Endothelial cell of umbilical vein (primary cell): ENCODE measurements around the gene TRRAP. TPM values are rescaled to one million over a fixed set of nuclear protein-coding genes. Genes with fewer than 3 reads are reported as not detected.

Source experiments
- BruUV-seq: library from RNA; stranded (reverse); fragments of 400-500 nt; replicated peaks from 2 replicates; lab custom pipeline; 2021; lab: Mats Ljungman, UMichigan
- CTCF ChIA-PET: fragments of 300-600, 350-600 bp; sonication (Branson Sonifier 250); formaldehyde crosslinking; loops from one replicate; lab custom pipeline; 2021; ENCODE audit warnings: antibody characterized with exemption, inconsistent platforms; lab: Charles Lee
- POLR2A ChIA-PET: fragments of 300-600, 350-600 bp; sonication (Branson Sonifier 250); formaldehyde crosslinking; loops from one replicate; lab custom pipeline; 2021; ENCODE audit warnings: antibody characterized with exemption, inconsistent platforms; lab: Charles Lee
- DNase-seq: peaks from one replicate; pipeline ENCODE4 v3.0.0-alpha.2; 2011; ENCODE audit warnings: low read depth, low spot score
- FAIRE-seq: peaks from 2 replicates; lab custom pipeline; 2011; peaks lifted over from hg19 to GRCh38; lab: Jason Lieb, UNC
- H2AFZ ChIP-seq: 2 replicates; pipeline ENCODE4 v1.6.0; 2012; ENCODE audit warnings: low read depth, low read length, control low read depth, inconsistent platforms
- H3K27ac ChIP-seq: 2 replicates; pipeline ENCODE4 v1.5.1; 2011; ENCODE audit warnings: low read depth, mild to moderate bottlenecking, control low read depth, low read length, moderate library complexity; ENCODE audit not compliant: insufficient read depth
- H3K27me3 ChIP-seq, 2 experiments: 2 replicates each; pipeline versions ENCODE4 v1.6.0 to v1.6.1; 2011; ENCODE audit warnings: low read length in 2 of 2, mixed read lengths in 1 of 2; ENCODE audit not compliant: control insufficient read depth in 2 of 2, insufficient read depth in 2 of 2
- H3K36me3 ChIP-seq, 2 experiments: 2 replicates in 1 of 2; 3 replicates in 1 of 2; pipeline ENCODE4 v1.5.1; 2011; ENCODE audit warnings: low read length in 2 of 2, mild to moderate bottlenecking in 1 of 2, moderate library complexity in 1 of 2; ENCODE audit not compliant: control insufficient read depth in 2 of 2, insufficient read depth in 2 of 2; ENCODE audit errors: extremely low read depth in 1 of 2
- H3K4me1 ChIP-seq: 3 replicates; pipeline ENCODE4 v1.5.1; 2011; ENCODE audit warnings: mild to moderate bottlenecking, low read length; ENCODE audit not compliant: control insufficient read depth, insufficient read depth; ENCODE audit errors: extremely low read depth
- H3K4me2 ChIP-seq: 2 replicates; pipeline ENCODE4 v1.6.1; 2011; ENCODE audit warnings: low read length, control low read depth, mixed read lengths; ENCODE audit not compliant: insufficient read depth
- H3K4me3 ChIP-seq, 3 experiments: fragments of 200-600 bp in 1 of 3; sonication (generic), shearing (Covaris generic) in 1 of 3; replicated peaks in 1 of 3; 2 replicates each; pipeline ENCODE4 v1.5.1; 2011 to 2016; ENCODE audit warnings: control low read depth in 3 of 3, low read length in 3 of 3, mild to moderate bottlenecking in 2 of 3, inconsistent platforms in 1 of 3, low read depth in 1 of 3, moderate library complexity in 1 of 3; ENCODE audit not compliant: insufficient read depth in 1 of 3
- H3K79me2 ChIP-seq: 2 replicates; pipeline ENCODE4 v1.6.0; 2012; ENCODE audit warnings: low read length, inconsistent platforms; ENCODE audit not compliant: control insufficient read depth, insufficient read depth
- H3K9ac ChIP-seq: replicated peaks from 2 replicates; pipeline ENCODE3; 2011; ENCODE audit warnings: low read length, control low read depth; ENCODE audit not compliant: insufficient read depth; ENCODE audit errors: extremely low read depth
- H3K9me1 ChIP-seq: replicated peaks from 3 replicates; pipeline ENCODE4 v1.6.0; 2011; ENCODE audit warnings: mild to moderate bottlenecking, low read length; ENCODE audit not compliant: control insufficient read depth, insufficient read depth; ENCODE audit errors: extremely low read depth
- H3K9me3 ChIP-seq: replicated peaks from 2 replicates; pipeline ENCODE4 v1.5.1; 2012; ENCODE audit warnings: low read length, inconsistent platforms; ENCODE audit not compliant: control insufficient read depth, insufficient read depth
- H4K20me1 ChIP-seq: replicated peaks from 2 replicates; pipeline ENCODE3; 2011; ENCODE audit warnings: mild to moderate bottlenecking, low read length; ENCODE audit not compliant: control insufficient read depth, insufficient read depth; ENCODE audit errors: extremely low read depth
- CTCF ChIP-seq, 2 donors: IDR thresholded peaks; 1 replicate in 1 of 2; 2 replicates in 1 of 2; pipeline ENCODE4 v1.5.1; 2011; ENCODE audit warnings: low read length in 2 of 2, mild to moderate bottlenecking in 2 of 2, moderate library complexity in 2 of 2, control low read depth in 1 of 2, inconsistent platforms in 1 of 2, low read depth in 1 of 2; ENCODE audit not compliant: insufficient read depth in 1 of 2; ENCODE audit errors: extremely low read depth in 1 of 2
- EZH2 ChIP-seq: IDR thresholded peaks from 2 replicates; pipeline ENCODE4 v1.6.1; 2012; ENCODE audit warnings: borderline replicate concordance, low read depth, mild to moderate bottlenecking, moderate library complexity, low read length, inconsistent platforms; ENCODE audit not compliant: severe bottlenecking
- GATA2 ChIP-seq: IDR thresholded peaks from 2 replicates; pipeline ENCODE4 v1.7.0; 2011; ENCODE audit warnings: low read depth, mild to moderate bottlenecking, moderate library complexity, mixed read lengths, low read length; ENCODE audit not compliant: insufficient read length, insufficient read depth
- JUN ChIP-seq: IDR thresholded peaks from 2 replicates; pipeline ENCODE4 v1.6.1; 2011; ENCODE audit warnings: borderline replicate concordance, low read depth; ENCODE audit not compliant: insufficient read length, insufficient read depth
- MAX ChIP-seq: IDR thresholded peaks from 2 replicates; pipeline ENCODE4 v1.6.1; 2011; ENCODE audit not compliant: insufficient read depth, insufficient read length
- MYC ChIP-seq: IDR thresholded peaks from one replicate; pipeline ENCODE4 v1.6.1; 2011; ENCODE audit warnings: mild to moderate bottlenecking, low read depth, low read length
- POLR2A ChIP-seq: IDR thresholded peaks from 2 replicates; pipeline ENCODE4 v1.6.1; 2012; ENCODE audit warnings: low read depth, mild to moderate bottlenecking, control low read depth, low read length
- POLR2AphosphoS5 ChIP-seq: IDR thresholded peaks from 2 replicates; pipeline ENCODE4 v1.6.1; 2012; ENCODE audit warnings: low read depth, mild to moderate bottlenecking, control low read depth, low read length, moderate library complexity; ENCODE audit not compliant: insufficient read depth
- dilution Hi-C: fragments of 300-500 bp; cut with MboI; formaldehyde crosslinking; loops from one replicate; pipeline ENCODE4 v1.15.0; 2019; ENCODE audit warnings: low sequenced_read_pairs; ENCODE audit not compliant: extremely low pct_ligation_motif_present
- intact Hi-C: fragments of 100-400 bp; cut with micrococcal nuclease; formaldehyde crosslinking; loops from one replicate; pipeline ENCODE4 v1.10.0; 2022
- polyA plus RNA-seq, 4 experiments: library from polyadenylated mRNA; depleted of rRNA in 3 of 4; stranded (reverse) in 3 of 4; unstranded in 1 of 4; fragments of >200 nt; gene quantifications; 2 replicates each; pipeline versions ENCODE4 v1.2.1 to v1.2.3, GENCODE V29; 2011 to 2012; ENCODE audit warnings: missing spikeins in 1 of 4
- total RNA-seq: library from RNA; stranded (reverse); gene quantifications from 2 replicates; pipeline ENCODE4 v1.2.3, GENCODE V29; 2021

TRRAP gene
- total and polyA plus RNA-seq, 2 donors (not counting 3 experiments of a cell fraction or from before 2014, with no cell fraction given), result 21.8 to 45.8 TPM

- Histone ChIP-seq H3K4me3 (no peak overlapping the region), H3K27me3 (no peaks in the 10 kb centered on the region), H4K20me1 (no peaks in the 10 kb centered on the region), H3K9me3 (no peaks in the 10 kb centered on the region), H3K79me2 (no peaks in the 10 kb centered on the region), H3K27ac (no peak overlapping the region), H3K36me3 (peaks cover 22 to 46% of the 10 kb centered on the region in 2 experiments), H3K9ac (no peak overlapping the region), H3K4me2 (no peak overlapping the region), H3K4me1 (no peaks in the 10 kb centered on the region), H2AFZ (no peak overlapping the region), H3K9me1 (no peaks in the 10 kb centered on the region)
- no peak for DNase-seq
- ChIA-PET POLR2A (no interaction called here), CTCF (interaction anchor here (1.2 kb wide), 1 partner anchor 18 kb away, joined by 3 read pairs; no protein-coding TSS in a partner anchor)
- BruUV-seq, result no TSS peak
- intact Hi-C loops (no loop called here), dilution Hi-C loops (no loop called here)
- TF ChIP-seq EZH2 (no peak), JUN (no peak), POLR2A (no peak), POLR2AphosphoS5 (no peak), MAX (no peak), MYC (no peak), GATA2 (no peak), CTCF (IDR thresholded peaks at IDR 0.05; ENCODE audit: extremely low read depth in 1 of 2, insufficient read depth in 1 of 2, low read depth in 1 of 2, low read length in 2 of 2) (no peak)
- no peak for FAIRE-seq
These were observed 35.3 kb downstream of the TRRAP start for GRCh38 chr7:98913612-98914011.
